HG02870 (cell line): Measurements from ENCODE around the gene GTSF1L.

Source experiments
- ATAC-seq: cut with Tn5 transposase; IDR thresholded peaks from one replicate; pipeline ENCODE4 v1.9.1; 2021; ENCODE audit warnings: mild to moderate bottlenecking, moderate library complexity; ENCODE audit not compliant: unreplicated experiment

GTSF1L gene

DNA sequence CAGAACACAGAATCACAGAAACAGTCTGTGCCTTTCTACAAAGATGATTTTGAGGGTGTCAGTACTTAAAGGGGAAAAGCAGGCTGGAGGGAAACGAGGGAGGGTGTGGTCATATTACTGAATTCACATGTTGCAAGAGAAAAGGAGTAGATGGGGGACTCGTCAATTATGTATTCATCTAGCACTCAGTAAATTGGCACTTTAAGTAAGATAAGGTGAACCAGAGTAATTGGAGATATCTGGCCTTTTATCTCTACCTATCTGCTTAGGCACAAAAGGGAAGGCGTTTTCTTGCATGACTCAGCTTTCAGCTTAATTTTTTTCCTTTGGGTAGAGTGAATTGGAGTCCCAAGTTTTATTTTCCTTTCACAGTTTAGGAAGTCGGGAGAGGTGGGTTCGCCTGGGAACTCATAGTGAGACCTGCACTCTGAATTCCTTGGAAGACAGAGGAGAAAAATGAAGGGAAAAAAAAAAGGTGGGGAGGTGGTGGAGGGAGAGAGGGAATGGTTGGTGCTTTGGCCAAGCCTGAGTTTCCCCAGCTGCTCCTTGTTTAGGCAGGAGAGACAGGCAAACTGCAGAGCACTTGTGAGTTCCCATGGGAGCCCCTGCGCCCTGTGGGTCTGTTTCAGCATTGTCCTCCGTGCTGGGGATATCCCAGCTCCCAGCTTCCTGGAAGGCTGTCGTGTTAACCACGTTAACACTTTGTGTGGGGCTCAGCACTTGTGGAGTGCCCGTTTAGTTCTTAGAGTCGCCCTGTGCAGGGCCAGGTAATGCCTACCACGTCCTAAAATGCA is 19.7 kb upstream of the GTSF1L start:
- no peak for ATAC-seq

- ATAC-seq, result no peak
Observed at GRCh38 chr20:43744966-43745730, 18.3 kb upstream of the GTSF1L start.

DNA sequence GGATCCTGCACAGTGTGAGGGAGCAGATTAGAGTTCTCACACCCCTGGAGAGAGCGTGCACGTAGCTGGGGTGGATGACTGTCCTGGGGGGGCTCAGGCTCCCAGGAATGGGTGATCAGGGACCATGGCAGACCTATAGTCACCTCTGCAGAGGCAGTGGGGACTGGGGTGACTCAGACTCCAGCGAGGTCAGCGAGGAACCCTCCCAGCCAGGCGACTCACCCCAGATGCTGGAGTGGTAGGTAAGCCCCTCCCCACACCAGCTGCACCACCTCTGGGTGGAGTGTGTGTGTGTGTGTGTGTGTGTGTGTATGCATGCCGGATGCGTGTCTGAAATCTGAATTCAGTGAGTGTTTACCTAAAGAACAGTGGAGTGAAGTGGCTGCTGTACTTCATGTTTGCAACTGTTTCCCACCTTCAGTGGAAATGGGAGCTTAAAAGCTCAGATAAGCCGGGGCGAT is 17.4 kb upstream of the GTSF1L start:
- ATAC-seq, result no peak

DNA sequence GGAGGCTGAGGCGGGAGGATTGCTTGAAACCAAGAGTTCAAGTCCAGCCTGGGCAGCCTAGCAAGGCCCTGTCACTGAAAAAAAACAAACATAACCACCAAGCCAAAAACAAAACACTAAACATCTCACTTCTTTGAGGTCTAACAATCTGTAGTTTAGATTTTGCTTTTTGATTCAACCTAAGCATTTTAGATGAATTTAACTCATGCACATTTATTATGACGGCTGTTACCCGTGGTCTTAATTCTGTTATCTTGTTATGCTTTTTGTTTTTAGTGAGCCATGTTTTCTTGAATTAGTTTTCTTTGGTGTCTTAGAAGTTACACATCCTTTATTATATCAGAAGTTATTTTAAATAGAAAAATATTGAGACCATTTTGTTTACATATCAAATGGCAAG is 13.8 kb upstream of the GTSF1L start:
- ATAC-seq, result no peak

DNA sequence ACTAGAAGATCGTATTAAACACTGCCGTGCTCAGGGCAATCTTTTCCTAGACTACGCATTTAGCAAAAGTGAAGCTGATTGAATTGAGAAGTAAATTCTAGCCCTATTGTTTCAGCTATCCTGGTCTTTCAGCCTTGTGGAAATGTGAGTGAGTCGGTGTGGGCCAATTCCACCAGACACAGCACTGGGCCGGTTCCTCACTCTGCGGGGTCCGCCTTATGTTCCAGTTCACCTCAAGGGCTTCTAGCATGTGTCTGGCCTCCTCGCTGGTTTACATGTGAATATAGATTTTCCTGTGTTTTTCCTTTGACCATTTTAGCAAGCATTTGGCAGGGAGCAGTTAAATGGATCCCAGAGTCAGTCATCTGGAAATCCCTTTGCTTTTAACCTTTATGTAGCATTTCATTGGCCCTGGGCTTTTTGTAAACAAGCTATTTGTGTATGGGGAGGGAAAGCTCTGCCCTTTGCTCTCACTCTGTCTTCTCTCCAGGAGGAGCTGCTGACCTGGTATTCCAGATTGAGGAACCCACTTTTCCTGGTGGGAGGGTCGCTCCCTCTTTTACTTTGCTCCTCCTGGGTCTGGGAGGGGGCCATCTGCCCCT is 12.4 kb upstream of the GTSF1L start:
- ATAC-seq, result no peak

GRCh38 chr20:43737925-43738324 is 11.1 kb upstream of the GTSF1L start:
- no peak for ATAC-seq

DNA sequence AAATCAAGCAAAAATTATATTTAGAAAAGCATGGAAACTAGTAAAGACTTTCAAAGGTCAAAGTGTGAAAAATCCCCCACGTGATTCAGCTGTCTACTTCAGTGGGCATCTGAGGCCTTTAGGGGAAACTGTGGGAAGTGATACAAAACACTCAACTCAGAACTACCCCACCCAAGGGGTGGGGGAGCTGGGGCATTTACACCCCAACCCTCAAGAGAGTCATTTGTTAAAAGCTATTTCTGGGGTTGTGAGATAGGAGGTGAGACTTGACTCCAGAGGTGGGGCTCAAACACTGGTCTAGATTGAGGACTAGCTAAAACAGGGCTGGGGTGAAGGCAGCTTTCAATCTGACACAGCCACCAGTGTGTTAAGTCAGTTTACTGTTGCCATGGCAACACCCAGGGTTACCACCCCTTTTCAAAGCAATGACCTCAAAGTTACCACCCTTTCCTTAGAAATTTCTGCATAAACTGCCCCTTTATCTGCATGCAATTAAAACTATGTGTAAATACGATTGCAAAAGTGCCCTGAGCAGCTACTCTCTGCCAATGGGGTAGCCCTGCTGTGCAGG is 9.9 kb upstream of the GTSF1L start:
- ATAC-seq, result peak; percentile 71

DNA sequence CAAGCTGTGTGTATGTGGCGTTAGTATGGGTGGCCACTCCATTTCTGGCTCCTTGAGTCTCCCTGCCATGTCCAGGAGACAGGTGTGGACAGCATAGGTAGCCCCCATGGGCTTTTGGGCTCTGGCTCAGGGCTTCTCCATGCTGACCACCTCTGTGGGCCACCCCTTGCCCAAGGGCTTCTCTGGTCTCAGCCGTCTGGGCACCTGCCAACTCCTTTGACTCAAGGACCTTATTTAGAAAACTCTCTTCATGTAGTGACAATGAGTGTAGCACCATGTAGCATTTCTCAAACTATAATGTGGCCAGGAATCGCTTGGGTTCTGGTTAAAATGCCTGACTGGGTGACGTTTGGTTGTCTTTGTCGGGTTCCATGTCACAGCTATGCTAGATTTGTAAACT is 5.1 kb upstream of the GTSF1L start:
- no peak for ATAC-seq

GRCh38 chr20:43731469-43731868 is 4.7 kb upstream of the GTSF1L start:
- no peak for ATAC-seq

DNA sequence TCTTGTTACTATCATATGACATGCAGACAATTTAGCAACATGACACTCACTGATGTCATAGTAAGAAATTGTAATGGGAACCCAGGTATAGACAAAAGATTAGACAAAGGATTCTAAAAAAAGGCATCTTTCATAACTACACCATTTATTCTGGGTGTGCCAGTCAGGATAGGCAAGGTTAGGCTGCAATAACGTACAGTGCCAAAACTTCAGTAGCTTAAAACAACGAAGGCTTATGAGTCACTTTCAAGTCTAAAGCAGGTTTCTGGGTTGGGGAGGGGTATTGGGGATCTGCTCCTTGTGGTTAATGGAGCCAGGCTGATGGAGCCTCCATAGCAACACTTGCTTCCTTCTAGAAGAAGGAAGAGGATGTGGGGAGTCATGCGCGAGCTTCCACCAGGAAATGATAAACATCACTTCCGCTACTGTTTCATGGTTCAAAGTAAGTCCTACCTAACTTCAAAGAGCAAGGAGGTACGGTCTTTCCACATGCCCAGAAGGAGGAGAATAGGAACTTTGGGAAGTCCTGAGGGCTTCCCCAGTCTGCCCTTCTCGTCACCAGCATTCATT is 2.0 kb upstream of the GTSF1L start:
- ATAC-seq, result no peak

GRCh38 chr20:43727980-43728590 is 1.3 kb upstream of the GTSF1L start:
- ATAC-seq, result no peak

DNA sequence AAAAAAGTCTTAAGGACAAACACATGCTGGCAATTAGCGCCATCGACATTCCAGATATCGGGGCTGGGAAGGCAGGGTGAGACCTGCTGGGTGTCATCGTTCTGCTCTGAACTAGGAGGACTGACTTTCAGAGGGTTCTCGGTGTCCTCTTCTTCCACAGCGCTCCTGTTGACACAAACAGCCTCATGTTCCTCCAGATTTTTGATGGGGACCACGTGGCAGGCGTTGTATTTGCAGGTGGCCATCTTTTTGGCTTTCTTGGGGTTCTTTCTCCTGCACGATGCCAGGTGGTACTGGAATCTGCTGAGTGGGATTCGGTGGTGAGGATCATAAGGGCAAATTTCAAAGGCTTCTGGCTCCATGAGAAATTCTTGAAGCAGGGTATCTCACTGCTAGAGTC is 469 bp downstream of the GTSF1L start:
- no peak for ATAC-seq

- no peak for ATAC-seq
Observed at GRCh38 chr20:43725666-43726065, 1.1 kb downstream of the GTSF1L start.

DNA sequence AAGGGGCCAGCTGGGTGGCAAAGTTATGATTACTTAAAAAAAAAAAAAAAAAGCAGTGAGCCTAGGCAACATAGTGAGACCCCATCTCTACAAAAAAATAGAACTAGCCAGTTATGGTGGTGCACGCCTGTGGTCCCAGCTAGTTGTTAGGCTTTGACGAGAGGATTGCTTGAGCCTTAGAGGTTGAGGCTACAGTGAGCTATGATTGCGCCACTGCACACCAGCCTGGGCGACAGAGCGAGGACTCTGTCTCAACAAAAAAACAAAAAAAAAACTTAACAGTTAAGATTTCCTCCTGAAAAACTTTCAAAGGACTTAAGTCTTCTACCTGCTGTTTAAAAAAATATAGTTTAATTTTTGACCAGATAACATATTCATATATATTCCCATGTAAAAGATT is 2.4 kb downstream of the GTSF1L start:
- ATAC-seq, result no peak

GRCh38 chr20:43723735-43724134 is 3.1 kb downstream of the GTSF1L start:
- no peak for ATAC-seq

GRCh38 chr20:43723186-43723585 is 3.6 kb downstream of the GTSF1L start:
- no peak for ATAC-seq

GRCh38 chr20:43722153-43722505 is 4.7 kb downstream of the GTSF1L start:
- no peak for ATAC-seq

GRCh38 chr20:43721429-43722152 is 5.2 kb downstream of the GTSF1L start:
- no peak for ATAC-seq

DNA sequence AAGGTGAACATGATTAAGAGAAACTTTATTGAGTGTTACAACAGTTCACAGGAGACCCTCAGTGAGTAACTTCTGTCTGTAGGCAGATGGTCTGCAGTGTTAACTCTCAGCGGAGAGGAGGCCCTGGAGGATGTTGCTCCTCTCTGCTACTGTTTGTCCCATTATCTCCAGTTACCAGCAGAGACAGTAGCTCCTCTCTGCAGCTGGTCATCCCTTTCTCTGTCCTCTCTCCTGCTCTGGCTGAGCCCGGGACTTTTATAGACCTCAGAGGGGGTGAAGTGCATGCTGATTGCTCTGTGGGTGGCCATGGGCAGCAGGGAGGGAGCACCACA is 5.7 kb downstream of the GTSF1L start:
- ATAC-seq, result no peak

GRCh38 chr20:43720007-43720406 is 6.8 kb downstream of the GTSF1L start:
- ATAC-seq, result no peak
